ENCODE data around the gene NUDCD3. TPM values are rescaled to one million over a fixed set of nuclear protein-coding genes. Genes with fewer than 3 reads are reported as not detected.

NUDCD3 gene
- total RNA-seq, 4 donors from 2014 or later = 57.0 to 92.3 (median 75.2) TPM

GRCh38 chr7:44395067-44395466, 95.4 kb downstream of the NUDCD3 start:
- H3K27me3 ChIP-seq = no peaks in the 10 kb centered on the region
- H3K36me3 ChIP-seq = peaks cover 0 to 74% of the 10 kb centered on the region in 2 donors
- TF ChIP-seq POLR2A (IDR thresholded peaks at IDR 0.05) (no peak), EP300 (IDR thresholded peaks at IDR 0.05) (no peak), POLR2AphosphoS5 (IDR thresholded peaks at IDR 0.05) (no peak)
- TF ChIP-seq, protein P1, sequence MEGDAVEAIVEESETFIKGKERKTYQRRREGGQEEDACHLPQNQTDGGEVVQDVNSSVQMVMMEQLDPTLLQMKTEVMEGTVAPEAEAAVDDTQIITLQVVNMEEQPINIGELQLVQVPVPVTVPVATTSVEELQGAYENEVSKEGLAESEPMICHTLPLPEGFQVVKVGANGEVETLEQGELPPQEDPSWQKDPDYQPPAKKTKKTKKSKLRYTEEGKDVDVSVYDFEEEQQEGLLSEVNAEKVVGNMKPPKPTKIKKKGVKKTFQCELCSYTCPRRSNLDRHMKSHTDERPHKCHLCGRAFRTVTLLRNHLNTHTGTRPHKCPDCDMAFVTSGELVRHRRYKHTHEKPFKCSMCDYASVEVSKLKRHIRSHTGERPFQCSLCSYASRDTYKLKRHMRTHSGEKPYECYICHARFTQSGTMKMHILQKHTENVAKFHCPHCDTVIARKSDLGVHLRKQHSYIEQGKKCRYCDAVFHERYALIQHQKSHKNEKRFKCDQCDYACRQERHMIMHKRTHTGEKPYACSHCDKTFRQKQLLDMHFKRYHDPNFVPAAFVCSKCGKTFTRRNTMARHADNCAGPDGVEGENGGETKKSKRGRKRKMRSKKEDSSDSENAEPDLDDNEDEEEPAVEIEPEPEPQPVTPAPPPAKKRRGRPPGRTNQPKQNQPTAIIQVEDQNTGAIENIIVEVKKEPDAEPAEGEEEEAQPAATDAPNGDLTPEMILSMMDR (IDR thresholded peaks at IDR 0.05) = no peak
- H3K4me3 ChIP-seq = no peak overlapping the region
- no peak for ATAC-seq
- H3K27ac ChIP-seq = no peak overlapping the region
- H3K4me1 ChIP-seq = peaks cover 0 to 10% (median 0%) of the 10 kb centered on the region in 3 donors
- no peaks in the 10 kb centered on the region for H3K9me3 ChIP-seq
- WGBS, 2 donors (ENCODE audit: low coverage in 1 of 2) = 78 to 83% methylated on average over 2 to 3 of the region's 4 CpGs

- Histone ChIP-seq H3K4me1 (peaks cover 0 to 10% (median 0%) of the 10 kb centered on the region in 3 donors), H3K9me3 (no peaks in the 10 kb centered on the region), H3K36me3 (peaks cover 0 to 74% of the 10 kb centered on the region in 2 donors), H3K27ac (no peak overlapping the region), H3K4me3 (no peak overlapping the region), H3K27me3 (no peaks in the 10 kb centered on the region)
- 60% methylated on average over 1 of the region's 2 CpGs; no CpG with 5 or more reads in 1 of the 2 donors for WGBS, 2 donors (ENCODE audit: low coverage in 1 of 2)
- TF ChIP-seq, protein P1 (IDR thresholded peaks at IDR 0.05) = no peak
- TF ChIP-seq EP300 (IDR thresholded peaks at IDR 0.05) (no peak), POLR2A (IDR thresholded peaks at IDR 0.05) (no peak)
- no peak for ATAC-seq
Measured at GRCh38 chr7:44394636-44395035, 95.8 kb downstream of the NUDCD3 start.

DNA sequence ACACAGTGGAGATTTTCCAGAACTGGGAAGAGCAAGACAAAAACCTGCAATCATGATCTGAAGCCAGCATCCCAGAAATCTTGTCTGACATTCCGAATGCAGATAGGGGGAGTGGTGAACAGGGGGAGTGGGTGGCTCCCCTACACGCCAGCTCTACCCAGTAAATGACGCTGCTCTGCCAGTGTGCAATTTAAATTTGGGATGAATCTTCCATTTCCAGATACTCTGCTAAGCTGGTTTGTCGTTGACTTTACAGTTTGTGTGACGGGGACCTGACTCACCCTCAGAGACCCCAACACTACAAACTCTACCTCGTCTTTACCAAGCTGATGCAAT, 96.4 kb downstream of the NUDCD3 start:
- no peak for ATAC-seq
- TF ChIP-seq POLR2AphosphoS5 (IDR thresholded peaks at IDR 0.05) (no peak), EP300 (IDR thresholded peaks at IDR 0.05) (no peak), POLR2A (IDR thresholded peaks at IDR 0.05) (no peak)
- TF ChIP-seq, protein P1 (IDR thresholded peaks at IDR 0.05) = no peak
- H3K9me3 ChIP-seq = no peaks in the 10 kb centered on the region
- no peak overlapping the region for H3K27ac ChIP-seq
- no peak overlapping the region for H3K4me3 ChIP-seq
- H3K27me3 ChIP-seq = no peaks in the 10 kb centered on the region
- 94 to 100% methylated on average over 4 to 6 of the region's 6 CpGs for WGBS, 2 donors (ENCODE audit: low coverage in 1 of 2)
- H3K36me3 ChIP-seq = peaks cover 0 to 76% of the 10 kb centered on the region in 2 donors
- H3K4me1 ChIP-seq = peaks cover 0 to 10% (median 0%) of the 10 kb centered on the region in 3 donors

- Histone ChIP-seq H3K9me3 (no peaks in the 10 kb centered on the region), H3K4me1 (peaks cover 0 to 10% (median 0%) of the 10 kb centered on the region in 3 donors), H3K27ac (no peak overlapping the region), H3K27me3 (no peaks in the 10 kb centered on the region), H3K4me3 (no peak overlapping the region), H3K36me3 (peaks cover 0 to 76% of the 10 kb centered on the region in 2 donors)
- TF ChIP-seq EP300 (IDR thresholded peaks at IDR 0.05) = no peak
- no peak for TF ChIP-seq POLR2AphosphoS5 (IDR thresholded peaks at IDR 0.05)
- no peak for TF ChIP-seq POLR2A (IDR thresholded peaks at IDR 0.05)
- TF ChIP-seq, protein P1 (IDR thresholded peaks at IDR 0.05) = no peak
- whole genome bisulfite sequencing, 2 donors (ENCODE audit: low coverage in 1 of 2) = 100% methylated on average over 2 to 3 of the region's 7 CpGs
- no peak for ATAC-seq
Measured at GRCh38 chr7:44393238-44394111, 97.0 kb downstream of the NUDCD3 start.

GRCh38 chr7:44392618-44393010, 97.8 kb downstream of the NUDCD3 start:
- H3K27ac ChIP-seq = no peak overlapping the region
- peaks cover 0 to 85% of the 10 kb centered on the region in 2 donors for H3K36me3 ChIP-seq
- no peaks in the 10 kb centered on the region for H3K9me3 ChIP-seq
- no peaks in the 10 kb centered on the region for H3K27me3 ChIP-seq
- TF ChIP-seq, protein P1 (IDR thresholded peaks at IDR 0.05) = no peak
- TF ChIP-seq EP300 (IDR thresholded peaks at IDR 0.05) = no peak
- TF ChIP-seq POLR2AphosphoS5 (IDR thresholded peaks at IDR 0.05) = no peak
- no peak for TF ChIP-seq POLR2A (IDR thresholded peaks at IDR 0.05)
- H3K4me3 ChIP-seq = no peak overlapping the region
- H3K4me1 ChIP-seq = peaks cover 0 to 7% (median 0%) of the 10 kb centered on the region in 3 donors
- no peak for ATAC-seq

All from gastroesophageal sphincter (tissue), 4 donors.